ENCODE results near the gene C1orf115.

The C1orf115 gene

GRCh38 chr1:220694866-220695382 is 4.8 kb downstream of the C1orf115 start:
- peaks cover 10 to 13% of the 10 kb centered on the region in 2 donors for H3K27me3 ChIP-seq (ENCODE audit: control insufficient read depth in 1 of 2, insufficient read depth in 2 of 2, low read length in 2 of 2)
- H3K9ac ChIP-seq (ENCODE audit: low read length in 2 of 2): no peak overlapping the region
- H3K4me1 ChIP-seq (ENCODE audit: control insufficient read depth, insufficient read depth, low read length): peaks cover 6% of the 10 kb centered on the region
- no peak overlapping the region for H3K27ac ChIP-seq (ENCODE audit: low read length)
- no peaks in the 10 kb centered on the region for H3K36me3 ChIP-seq (ENCODE audit: control insufficient read depth in 2 of 2, insufficient read depth in 2 of 2, low read length in 2 of 2)
- no peak overlapping the region for H3K4me3 ChIP-seq (ENCODE audit: low read length in 2 of 2)
- H3K9me3 ChIP-seq (ENCODE audit: control insufficient read depth in 2 of 2, low read length in 2 of 2): no peaks in the 10 kb centered on the region

- H3K9me3 ChIP-seq (ENCODE audit: control insufficient read depth in 2 of 2, low read length in 2 of 2): no peaks in the 10 kb centered on the region
- H3K4me3 ChIP-seq (ENCODE audit: low read length in 2 of 2): no peak overlapping the region
- H3K36me3 ChIP-seq (ENCODE audit: control insufficient read depth in 2 of 2, insufficient read depth in 2 of 2, low read length in 2 of 2): no peaks in the 10 kb centered on the region
- H3K9ac ChIP-seq (ENCODE audit: low read length in 2 of 2): no peak overlapping the region
- peaks cover 5 to 12% of the 10 kb centered on the region in 2 donors for H3K27me3 ChIP-seq (ENCODE audit: control insufficient read depth in 1 of 2, insufficient read depth in 2 of 2, low read length in 2 of 2)
- H3K27ac ChIP-seq (ENCODE audit: low read length): no peak overlapping the region
- peaks cover under 1% of the 10 kb centered on the region for H3K4me1 ChIP-seq (ENCODE audit: control insufficient read depth, insufficient read depth, low read length)
Observed at GRCh38 chr1:220695426-220695825, 5.3 kb downstream of the C1orf115 start.

GRCh38 chr1:220696226-220696862 is 6.2 kb downstream of the C1orf115 start:
- no peaks in the 10 kb centered on the region for H3K4me1 ChIP-seq (ENCODE audit: control insufficient read depth, insufficient read depth, low read length)
- H3K9ac ChIP-seq (ENCODE audit: low read length in 2 of 2): no peak overlapping the region
- H3K36me3 ChIP-seq (ENCODE audit: control insufficient read depth in 2 of 2, insufficient read depth in 2 of 2, low read length in 2 of 2): no peaks in the 10 kb centered on the region
- peaks cover 0 to 9% of the 10 kb centered on the region in 2 donors for H3K27me3 ChIP-seq (ENCODE audit: control insufficient read depth in 1 of 2, insufficient read depth in 2 of 2, low read length in 2 of 2)
- no peaks in the 10 kb centered on the region for H3K9me3 ChIP-seq (ENCODE audit: control insufficient read depth in 2 of 2, low read length in 2 of 2)
- no peak overlapping the region for H3K27ac ChIP-seq (ENCODE audit: low read length)
- no peak overlapping the region for H3K4me3 ChIP-seq (ENCODE audit: low read length in 2 of 2)

- H3K27me3 ChIP-seq (ENCODE audit: control insufficient read depth in 1 of 2, insufficient read depth in 2 of 2, low read length in 2 of 2): peaks cover 0 to 7% of the 10 kb centered on the region in 2 donors
- H3K27ac ChIP-seq (ENCODE audit: low read length): no peak overlapping the region
- H3K9ac ChIP-seq (ENCODE audit: low read length in 2 of 2): no peak overlapping the region
- no peak overlapping the region for H3K4me3 ChIP-seq (ENCODE audit: low read length in 2 of 2)
- no peaks in the 10 kb centered on the region for H3K9me3 ChIP-seq (ENCODE audit: control insufficient read depth in 2 of 2, low read length in 2 of 2)
- no peaks in the 10 kb centered on the region for H3K4me1 ChIP-seq (ENCODE audit: control insufficient read depth, insufficient read depth, low read length)
- H3K36me3 ChIP-seq (ENCODE audit: control insufficient read depth in 2 of 2, insufficient read depth in 2 of 2, low read length in 2 of 2): no peaks in the 10 kb centered on the region
Observed at GRCh38 chr1:220696863-220697231, 6.7 kb downstream of the C1orf115 start.

GRCh38 chr1:220697326-220697725 is 7.2 kb downstream of the C1orf115 start:
- Histone ChIP-seq H3K27me3 (ENCODE audit: control insufficient read depth in 1 of 2, insufficient read depth in 2 of 2, low read length in 2 of 2) (peaks cover 0 to 7% of the 10 kb centered on the region in 2 donors), H3K9ac (ENCODE audit: low read length in 2 of 2) (no peak overlapping the region), H3K9me3 (ENCODE audit: control insufficient read depth in 2 of 2, low read length in 2 of 2) (no peaks in the 10 kb centered on the region), H3K27ac (ENCODE audit: low read length) (no peak overlapping the region), H3K4me3 (ENCODE audit: low read length in 2 of 2) (no peak overlapping the region), H3K4me1 (ENCODE audit: control insufficient read depth, insufficient read depth, low read length) (no peaks in the 10 kb centered on the region), H3K36me3 (ENCODE audit: control insufficient read depth in 2 of 2, insufficient read depth in 2 of 2, low read length in 2 of 2) (no peaks in the 10 kb centered on the region)

- no peak overlapping the region for H3K9ac ChIP-seq (ENCODE audit: low read length in 2 of 2)
- no peaks in the 10 kb centered on the region for H3K9me3 ChIP-seq (ENCODE audit: control insufficient read depth in 2 of 2, low read length in 2 of 2)
- H3K27ac ChIP-seq (ENCODE audit: low read length): no peak overlapping the region
- H3K4me3 ChIP-seq (ENCODE audit: low read length in 2 of 2): no peak overlapping the region
- no peaks in the 10 kb centered on the region for H3K4me1 ChIP-seq (ENCODE audit: control insufficient read depth, insufficient read depth, low read length)
- no peaks in the 10 kb centered on the region for H3K36me3 ChIP-seq (ENCODE audit: control insufficient read depth in 2 of 2, insufficient read depth in 2 of 2, low read length in 2 of 2)
- peaks cover 0 to 7% of the 10 kb centered on the region in 2 donors for H3K27me3 ChIP-seq (ENCODE audit: control insufficient read depth in 1 of 2, insufficient read depth in 2 of 2, low read length in 2 of 2)
Observed at GRCh38 chr1:220698607-220699016, 8.4 kb downstream of the C1orf115 start.

- H3K27me3 ChIP-seq (ENCODE audit: control insufficient read depth in 1 of 2, insufficient read depth in 2 of 2, low read length in 2 of 2): peaks cover 0 to 7% of the 10 kb centered on the region in 2 donors
- no peak overlapping the region for H3K4me3 ChIP-seq (ENCODE audit: low read length in 2 of 2)
- no peaks in the 10 kb centered on the region for H3K36me3 ChIP-seq (ENCODE audit: control insufficient read depth in 2 of 2, insufficient read depth in 2 of 2, low read length in 2 of 2)
- no peaks in the 10 kb centered on the region for H3K9me3 ChIP-seq (ENCODE audit: control insufficient read depth in 2 of 2, low read length in 2 of 2)
- no peaks in the 10 kb centered on the region for H3K4me1 ChIP-seq (ENCODE audit: control insufficient read depth, insufficient read depth, low read length)
- H3K9ac ChIP-seq (ENCODE audit: low read length in 2 of 2): no peak overlapping the region
- no peak overlapping the region for H3K27ac ChIP-seq (ENCODE audit: low read length)
Observed at GRCh38 chr1:220699044-220699443, 8.9 kb downstream of the C1orf115 start.

- Histone ChIP-seq H3K27ac (ENCODE audit: low read length) (no peak overlapping the region), H3K4me3 (ENCODE audit: low read length in 2 of 2) (no peak overlapping the region), H3K9ac (ENCODE audit: low read length in 2 of 2) (no peak overlapping the region), H3K9me3 (ENCODE audit: control insufficient read depth in 2 of 2, low read length in 2 of 2) (no peaks in the 10 kb centered on the region), H3K36me3 (ENCODE audit: control insufficient read depth in 2 of 2, insufficient read depth in 2 of 2, low read length in 2 of 2) (no peaks in the 10 kb centered on the region), H3K27me3 (ENCODE audit: control insufficient read depth in 1 of 2, insufficient read depth in 2 of 2, low read length in 2 of 2) (peaks cover 0 to 3% of the 10 kb centered on the region in 2 donors), H3K4me1 (ENCODE audit: control insufficient read depth, insufficient read depth, low read length) (no peaks in the 10 kb centered on the region)
Observed at GRCh38 chr1:220700556-220701179, 10.5 kb downstream of the C1orf115 start.

GRCh38 chr1:220701974-220702373 is 11.8 kb downstream of the C1orf115 start:
- Histone ChIP-seq H3K27ac (ENCODE audit: low read length) (no peak overlapping the region), H3K4me3 (ENCODE audit: low read length in 2 of 2) (no peak overlapping the region), H3K9ac (ENCODE audit: low read length in 2 of 2) (no peak overlapping the region), H3K9me3 (ENCODE audit: control insufficient read depth in 2 of 2, low read length in 2 of 2) (no peaks in the 10 kb centered on the region), H3K4me1 (ENCODE audit: control insufficient read depth, insufficient read depth, low read length) (no peaks in the 10 kb centered on the region), H3K27me3 (ENCODE audit: control insufficient read depth in 1 of 2, insufficient read depth in 2 of 2, low read length in 2 of 2) (peaks cover 0 to 4% of the 10 kb centered on the region in 2 donors), H3K36me3 (ENCODE audit: control insufficient read depth in 2 of 2, insufficient read depth in 2 of 2, low read length in 2 of 2) (no peaks in the 10 kb centered on the region)

- Histone ChIP-seq H3K4me3 (ENCODE audit: low read length in 2 of 2) (no peak overlapping the region), H3K36me3 (ENCODE audit: control insufficient read depth in 2 of 2, insufficient read depth in 2 of 2, low read length in 2 of 2) (no peaks in the 10 kb centered on the region), H3K9me3 (ENCODE audit: control insufficient read depth in 2 of 2, low read length in 2 of 2) (no peaks in the 10 kb centered on the region), H3K27ac (ENCODE audit: low read length) (no peak overlapping the region), H3K4me1 (ENCODE audit: control insufficient read depth, insufficient read depth, low read length) (no peaks in the 10 kb centered on the region), H3K9ac (ENCODE audit: low read length in 2 of 2) (no peak overlapping the region), H3K27me3 (ENCODE audit: control insufficient read depth in 1 of 2, insufficient read depth in 2 of 2, low read length in 2 of 2) (peaks cover 2 to 4% of the 10 kb centered on the region in 2 donors)
Observed at GRCh38 chr1:220702733-220703270, 12.6 kb downstream of the C1orf115 start.

- Histone ChIP-seq H3K27ac (ENCODE audit: low read length) (no peak overlapping the region), H3K9ac (ENCODE audit: low read length in 2 of 2) (no peak overlapping the region), H3K4me3 (ENCODE audit: low read length in 2 of 2) (no peak overlapping the region), H3K27me3 (ENCODE audit: control insufficient read depth in 1 of 2, insufficient read depth in 2 of 2, low read length in 2 of 2) (peaks cover 2 to 4% of the 10 kb centered on the region in 2 donors), H3K4me1 (ENCODE audit: control insufficient read depth, insufficient read depth, low read length) (no peaks in the 10 kb centered on the region), H3K9me3 (ENCODE audit: control insufficient read depth in 2 of 2, low read length in 2 of 2) (no peaks in the 10 kb centered on the region), H3K36me3 (ENCODE audit: control insufficient read depth in 2 of 2, insufficient read depth in 2 of 2, low read length in 2 of 2) (no peaks in the 10 kb centered on the region)
Observed at GRCh38 chr1:220703305-220703704, 13.1 kb downstream of the C1orf115 start.

Measured in stomach smooth muscle (tissue), 2 donors.